ENCODE results near the gene REELD1. TPM values are rescaled to one million over a fixed set of nuclear protein-coding genes. Genes with fewer than 3 reads are reported as not detected.

The REELD1 gene
- total and polyA plus RNA-seq, 3 donors from 2014 or later, result 0.38 to 1.3 (median 0.62) TPM

GRCh38 chr4:146191766-146192458 lies 22.4 kb upstream of the REELD1 start:
- H3K4me3 ChIP-seq, result no peak overlapping the region
- 43 to 49% methylated on average over 9 of the region's 9 CpGs for WGBS, 2 donors
- TF ChIP-seq CTCF (IDR thresholded peaks at IDR 0.05), result peak in 2 of 3 experiments; percentile 13 to 19
- TF ChIP-seq POLR2A (IDR thresholded peaks at IDR 0.05), result no peak
- intact Hi-C loops (cut with DNase I; ENCODE audit: low total_unique reads), result no loop called here
- no peaks in the 10 kb centered on the region for H3K36me3 ChIP-seq (ENCODE audit: low read depth, missing control alignments)
- H3K4me1 ChIP-seq, result peaks cover 10% of the 10 kb centered on the region
- peak; percentile 48 for DNase-seq
- no peaks in the 10 kb centered on the region for H3K9me3 ChIP-seq
- H3K27ac ChIP-seq, result no peak overlapping the region
- no peaks in the 10 kb centered on the region for H3K27me3 ChIP-seq

- no peak for TF ChIP-seq CTCF (IDR thresholded peaks at IDR 0.05)
- TF ChIP-seq POLR2A (IDR thresholded peaks at IDR 0.05), result no peak
- no peak for DNase-seq
- Histone ChIP-seq H3K36me3 (ENCODE audit: low read depth, missing control alignments) (no peaks in the 10 kb centered on the region), H3K4me3 (no peak overlapping the region), H3K27me3 (no peaks in the 10 kb centered on the region), H3K27ac (no peak overlapping the region), H3K9me3 (no peaks in the 10 kb centered on the region), H3K4me1 (peaks cover 10% of the 10 kb centered on the region)
- WGBS, 2 donors, result 92 to 93% methylated on average over 5 of the region's 5 CpGs
- intact Hi-C loops (cut with DNase I; ENCODE audit: low total_unique reads), result no loop called here
Observed at GRCh38 chr4:146193628-146194027, 20.7 kb upstream of the REELD1 start.

- intact Hi-C loops (cut with DNase I; ENCODE audit: low total_unique reads), result no loop called here
Observed at GRCh38 chr4:146194212-146194611, 20.1 kb upstream of the REELD1 start.

GRCh38 chr4:146202665-146203064 lies 11.7 kb upstream of the REELD1 start:
- TF ChIP-seq CTCF (IDR thresholded peaks at IDR 0.05), result no peak
- no peak for TF ChIP-seq POLR2A (IDR thresholded peaks at IDR 0.05)
- H3K27me3 ChIP-seq, result no peaks in the 10 kb centered on the region
- DNase-seq, result no peak
- 88 to 94% methylated on average over 2 of the region's 2 CpGs for WGBS, 2 donors
- intact Hi-C loops (cut with DNase I; ENCODE audit: low total_unique reads), result no loop called here
- H3K4me3 ChIP-seq, result no peak overlapping the region
- H3K9me3 ChIP-seq, result no peaks in the 10 kb centered on the region
- H3K36me3 ChIP-seq (ENCODE audit: low read depth, missing control alignments), result no peaks in the 10 kb centered on the region
- H3K27ac ChIP-seq, result no peak overlapping the region
- H3K4me1 ChIP-seq, result no peaks in the 10 kb centered on the region

More at GRCh38 chr4:146194212-146194611, 20.1 kb upstream of the REELD1 start:
- no peaks in the 10 kb centered on the region for H3K27me3 ChIP-seq
- no peak overlapping the region for H3K27ac ChIP-seq
- no peak overlapping the region for H3K4me3 ChIP-seq
- peaks cover 10% of the 10 kb centered on the region for H3K4me1 ChIP-seq
- no peak for DNase-seq
- no peaks in the 10 kb centered on the region for H3K9me3 ChIP-seq
- no peak for TF ChIP-seq POLR2A (IDR thresholded peaks at IDR 0.05)
- no peak for TF ChIP-seq CTCF (IDR thresholded peaks at IDR 0.05)
- no peaks in the 10 kb centered on the region for H3K36me3 ChIP-seq (ENCODE audit: low read depth, missing control alignments)

GRCh38 chr4:146207410-146207809 lies 6.9 kb upstream of the REELD1 start:
- 75 to 85% methylated on average over 5 of the region's 5 CpGs for WGBS, 2 donors
- H3K27me3 ChIP-seq, result no peaks in the 10 kb centered on the region
- TF ChIP-seq POLR2A (IDR thresholded peaks at IDR 0.05) (no peak), CTCF (IDR thresholded peaks at IDR 0.05) (no peak)
- no peaks in the 10 kb centered on the region for H3K9me3 ChIP-seq
- no peaks in the 10 kb centered on the region for H3K36me3 ChIP-seq (ENCODE audit: low read depth, missing control alignments)
- no peak overlapping the region for H3K4me3 ChIP-seq
- no peaks in the 10 kb centered on the region for H3K4me1 ChIP-seq
- intact Hi-C loops (cut with DNase I; ENCODE audit: low total_unique reads), result no loop called here
- H3K27ac ChIP-seq, result no peak overlapping the region
- no peak for DNase-seq
